NCI-H2081 (cell line): ENCODE data around the gene CELA3A.

ENCODE experiments used
- DNase-seq, 2 experiments: peaks; one replicate each; lab custom pipeline; 2025; lab: John Stamatoyannopoulos, UW

Gene CELA3A

DNA sequence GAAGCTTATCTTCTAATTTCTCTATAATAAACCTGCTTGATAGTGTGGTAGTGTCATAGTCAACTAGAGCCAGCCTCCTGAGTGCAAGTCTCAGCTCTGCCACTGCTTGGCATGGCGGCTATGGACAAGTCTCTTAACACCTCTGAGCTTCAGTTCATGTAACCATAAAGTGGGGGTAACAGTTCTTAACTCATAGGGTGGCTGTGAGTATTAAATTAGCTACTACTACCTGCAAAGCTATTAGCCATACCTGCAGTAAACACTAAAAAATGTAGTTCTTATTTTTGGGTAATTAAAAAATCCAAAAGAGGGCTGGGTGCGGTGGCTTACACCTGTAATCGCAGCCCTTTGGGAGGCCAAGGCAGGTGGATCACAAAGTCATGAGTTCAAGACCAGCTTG lies 48.9 kb downstream of the CELA3A start:
- no peak for DNase-seq

DNA sequence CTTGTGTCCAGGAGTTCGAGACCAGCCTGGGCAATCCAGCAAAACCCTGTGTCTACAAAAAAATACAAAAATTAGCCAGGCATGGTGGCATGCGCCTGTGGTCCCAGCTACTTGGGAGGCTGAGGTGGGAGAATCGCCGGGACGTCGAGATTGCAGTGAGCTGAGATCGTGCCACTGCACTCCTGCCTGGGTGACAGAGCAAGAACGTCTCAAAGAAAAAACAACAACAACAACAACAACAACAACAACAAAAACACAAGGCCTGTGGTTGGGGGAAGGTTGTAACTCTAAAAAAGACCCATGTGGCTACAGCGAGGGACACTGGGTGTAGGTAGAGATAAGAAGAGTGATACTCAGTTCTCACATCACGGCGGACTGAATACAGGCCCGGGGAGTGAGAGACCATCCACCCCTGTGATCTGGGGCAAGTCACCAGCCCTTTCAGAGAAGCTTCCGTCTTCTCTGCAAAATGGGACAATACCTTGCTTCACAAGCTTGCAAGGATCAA lies 50.2 kb downstream of the CELA3A start:
- no peak for DNase-seq

DNA sequence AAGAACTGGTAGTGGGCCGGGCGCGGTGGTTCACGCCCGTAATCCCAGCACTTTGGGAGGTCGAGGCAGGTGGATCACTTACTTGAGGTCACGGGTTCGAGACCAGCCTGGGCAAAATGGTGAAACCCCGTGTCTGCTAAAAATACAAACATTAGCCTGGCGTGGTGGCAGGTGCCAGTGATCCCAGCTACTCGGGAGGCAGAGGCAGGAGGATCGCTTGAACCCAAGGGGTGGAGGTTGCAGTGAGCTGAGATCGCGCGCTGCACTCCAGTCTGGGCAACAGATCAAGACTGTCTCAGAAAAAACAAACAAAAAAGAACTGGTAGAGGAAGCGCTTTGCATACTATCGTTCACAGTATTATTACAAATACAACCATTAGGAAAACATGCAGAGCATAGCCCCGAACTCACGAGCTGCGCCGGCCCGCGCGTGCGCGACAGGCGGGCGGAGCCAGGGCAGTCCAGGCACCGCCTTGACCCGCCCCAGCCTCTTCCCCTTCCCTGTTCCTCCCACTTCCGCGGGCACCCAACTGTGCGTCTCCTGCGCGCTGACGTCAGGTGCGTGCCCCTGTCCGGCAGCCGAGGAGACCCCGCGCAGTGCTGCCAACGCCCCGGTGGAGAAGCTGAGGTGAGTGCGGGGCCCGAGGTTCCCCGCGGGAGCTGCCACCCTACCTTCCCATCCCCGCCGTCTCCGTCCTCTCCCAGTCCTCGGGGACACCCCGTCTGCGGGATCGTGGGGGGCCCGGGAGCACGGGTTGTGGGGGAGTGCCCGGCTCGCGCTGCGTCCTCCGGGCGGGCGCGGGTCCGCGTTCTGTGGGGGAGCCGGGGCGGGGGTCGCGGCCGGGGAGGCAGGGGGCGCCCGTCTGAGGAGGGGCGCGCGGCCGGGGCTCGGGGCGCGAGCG lies 50.9 kb downstream of the CELA3A start, which contains the start of gene CDC42:
TSS of gene CDC42 (plus strand) at position 595 of the 902 bp plus-strand sequence. CDS start 25,770 bp downstream, outside the sequence.
- peak; percentile 97 for DNase-seq

DNA sequence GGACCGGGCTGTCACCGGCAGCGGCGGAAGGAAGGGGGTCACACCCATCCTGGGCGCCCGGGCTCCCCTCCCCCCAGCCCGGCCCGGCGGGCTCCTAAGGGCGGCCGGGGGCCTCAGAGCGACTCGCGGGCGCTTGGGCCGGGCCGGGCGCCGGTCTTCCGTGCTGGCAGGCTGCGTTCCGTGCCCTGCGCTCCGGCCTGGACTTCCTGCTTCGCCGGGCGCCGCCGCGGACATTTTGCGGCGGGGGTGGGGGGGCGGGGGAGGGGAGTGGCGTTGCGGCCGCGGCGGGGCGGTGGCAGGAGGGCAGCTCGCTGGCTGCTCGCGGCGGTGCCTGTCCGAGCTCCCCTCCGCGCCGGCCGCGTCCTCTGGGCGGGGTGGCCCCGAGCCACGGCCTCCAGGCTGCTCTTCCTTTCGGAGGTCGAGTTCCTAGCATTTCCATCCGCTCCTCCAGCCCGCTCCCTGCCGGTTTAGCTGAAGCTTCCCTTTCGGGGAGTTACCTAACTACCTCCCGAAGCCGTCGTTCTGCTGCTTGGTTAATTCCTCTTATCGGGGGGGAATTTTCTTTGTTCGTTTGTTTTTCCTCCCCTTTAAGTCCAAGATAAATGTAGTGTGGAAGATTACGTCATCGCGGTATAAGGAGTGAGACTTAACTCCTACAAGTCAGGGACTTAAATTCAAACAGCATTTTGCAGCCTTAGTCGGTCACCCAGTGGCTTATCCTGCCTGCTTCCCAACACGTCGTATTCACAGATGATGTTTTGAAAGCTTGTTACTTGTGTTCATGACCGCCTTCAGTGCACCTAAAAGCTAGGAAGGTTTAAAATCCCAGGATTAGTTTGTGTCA lies 51.8 kb downstream of the CELA3A start:
- peak; percentile 48 to 51 for DNase-seq

DNA sequence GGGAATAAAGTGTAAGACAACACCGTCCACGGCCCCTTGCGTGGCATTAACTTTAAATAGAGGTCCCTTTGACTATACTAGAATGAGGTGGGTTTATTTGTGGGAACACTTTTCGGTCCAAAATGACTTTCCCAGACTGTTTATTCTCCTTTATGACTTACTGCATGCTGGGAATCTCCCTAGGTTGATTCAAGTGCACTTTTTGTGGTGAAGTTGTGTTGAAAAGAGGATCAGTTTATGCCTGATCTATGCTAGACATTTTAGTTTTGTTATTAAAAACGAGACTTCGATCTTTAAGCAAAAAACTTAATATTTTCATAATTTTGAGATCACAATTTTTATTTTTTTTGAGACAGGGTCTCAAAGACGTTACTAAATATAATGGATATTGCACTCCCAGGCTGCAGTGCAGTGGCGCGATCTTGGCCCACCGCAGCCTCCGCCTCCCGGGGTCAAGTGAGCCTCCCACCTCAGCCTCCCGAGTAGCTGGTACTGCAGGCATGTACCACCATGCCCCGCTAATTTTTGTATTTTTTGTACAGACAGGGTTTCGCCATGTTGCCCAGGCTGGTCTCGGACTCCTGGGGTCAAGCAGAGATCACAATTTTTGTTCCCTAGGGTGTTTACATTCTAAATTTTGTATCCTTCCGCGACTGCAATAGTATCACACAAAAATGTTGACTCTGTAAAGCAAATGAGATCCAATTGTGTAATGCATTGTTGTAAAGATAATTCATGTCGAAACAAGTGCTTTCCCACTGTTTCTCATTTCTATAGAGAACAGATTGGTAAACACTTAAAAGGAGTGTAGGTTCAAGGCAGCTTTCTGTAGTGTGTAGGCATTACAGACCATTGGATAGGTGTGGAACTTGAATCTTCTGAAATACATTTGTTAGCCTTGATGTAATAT lies 52.7 kb downstream of the CELA3A start:
- peak in 1 of 2 experiments; percentile 22 for DNase-seq

DNA sequence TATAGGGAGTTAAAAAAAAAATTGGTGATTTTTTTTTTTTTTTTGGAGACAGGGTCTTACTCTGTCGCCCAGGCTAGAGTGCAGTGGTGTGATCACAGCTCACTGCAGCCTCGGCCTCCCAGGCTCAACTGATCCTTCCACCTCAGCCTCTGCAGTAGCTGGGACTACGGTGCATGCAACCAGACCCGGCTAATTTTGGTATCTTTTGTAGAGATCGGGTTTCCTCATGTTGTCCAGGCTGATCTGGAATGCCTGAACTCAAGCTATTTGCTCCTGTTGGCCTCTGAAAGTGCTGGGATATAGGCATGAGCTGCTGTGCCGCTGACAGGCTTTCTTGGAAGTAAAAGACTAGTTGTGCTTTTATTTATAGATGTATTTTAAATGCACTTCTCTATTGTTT lies 54.0 kb downstream of the CELA3A start:
- DNase-seq = no peak

DNA sequence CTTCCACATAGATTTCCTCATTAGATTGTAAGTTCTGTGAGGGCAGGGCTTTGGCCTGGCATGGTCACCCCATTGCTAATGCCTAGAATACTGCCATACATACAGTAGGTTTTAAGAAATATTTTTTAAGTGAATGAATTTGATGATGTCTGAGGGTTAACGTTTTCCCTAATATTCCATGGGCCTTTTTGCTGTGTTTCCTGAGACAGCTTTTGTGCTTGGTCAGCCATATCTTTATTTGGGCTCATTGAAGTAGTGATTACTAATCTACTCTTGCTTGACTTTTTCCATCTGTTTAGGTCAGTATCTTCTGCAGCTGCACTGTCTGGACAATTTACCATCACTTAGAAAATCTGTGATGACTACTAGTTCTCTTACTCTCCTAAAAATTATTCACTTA lies 54.6 kb downstream of the CELA3A start:
- DNase-seq = no peak

DNA sequence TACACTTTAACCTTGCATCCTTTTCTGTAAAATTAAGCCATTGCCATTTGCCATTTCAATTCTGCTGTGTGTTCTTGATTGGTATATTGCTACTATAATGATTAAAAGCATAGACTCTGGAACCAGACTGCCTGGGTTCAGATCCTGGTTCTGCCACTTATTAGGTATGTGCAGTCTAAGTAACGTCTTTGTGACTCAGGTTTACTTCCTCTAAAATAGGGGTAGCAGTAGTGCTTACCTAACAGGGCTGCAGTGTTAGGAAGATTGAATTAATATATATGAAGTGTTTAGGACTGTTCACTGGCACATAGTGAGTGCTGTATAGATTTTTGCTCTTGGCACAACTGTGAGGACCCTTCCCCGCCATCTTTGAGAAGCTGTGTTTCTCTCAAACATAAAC lies 55.5 kb downstream of the CELA3A start:
- DNase-seq = no peak

DNA sequence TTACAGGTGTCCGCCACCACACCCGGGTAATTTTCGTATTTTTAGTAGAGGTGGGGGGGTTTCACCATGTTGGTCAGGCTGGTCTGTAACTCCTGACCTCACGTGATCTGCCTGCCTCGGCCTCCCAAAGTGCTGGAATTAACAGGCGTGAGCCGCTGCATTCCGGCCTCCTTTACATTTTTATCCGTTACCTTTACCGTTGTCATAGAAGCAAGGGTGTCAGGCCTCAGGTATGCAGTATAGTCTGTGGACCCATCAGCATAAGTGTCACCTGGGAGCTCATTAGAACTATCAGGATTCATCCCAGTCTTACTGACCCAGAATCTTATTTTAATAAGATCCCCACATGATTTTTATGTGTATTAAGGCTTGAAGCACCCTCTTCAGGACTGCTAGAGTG lies 56.4 kb downstream of the CELA3A start:
- no peak for DNase-seq
